Stimulated activated CD8-positive, alpha-beta memory T cell treated with anti-CD3 and anti-CD28 coated beads, Interleukin-7, amount 100 ng/mL, for 1 hour (primary cell): ENCODE data around the gene ZFYVE26.
"Not testable (repeated sequence)": the region's sequence is repeated elsewhere in the genome, so short reads cannot be mapped to it uniquely, and the experiment has no call there.

ENCODE experiments used
- DNase-seq, 2 donors: peaks; one replicate each; pipeline ENCODE4 v3.0.0-alpha.2; 2020; ENCODE audit warnings: low read depth in 2 of 2

Gene ZFYVE26

GRCh38 chr14:67816326-67817002 is at the start of gene ZFYVE26:
TSS of gene ZFYVE26 (minus strand) at chr14:67816590. CDS start at chr14:67815963, 627 bp downstream.
- peak; percentile 71 to 73 for DNase-seq

GRCh38 chr14:67863223-67863622 is 46.8 kb upstream of the ZFYVE26 start:
- no peak for DNase-seq

DNA sequence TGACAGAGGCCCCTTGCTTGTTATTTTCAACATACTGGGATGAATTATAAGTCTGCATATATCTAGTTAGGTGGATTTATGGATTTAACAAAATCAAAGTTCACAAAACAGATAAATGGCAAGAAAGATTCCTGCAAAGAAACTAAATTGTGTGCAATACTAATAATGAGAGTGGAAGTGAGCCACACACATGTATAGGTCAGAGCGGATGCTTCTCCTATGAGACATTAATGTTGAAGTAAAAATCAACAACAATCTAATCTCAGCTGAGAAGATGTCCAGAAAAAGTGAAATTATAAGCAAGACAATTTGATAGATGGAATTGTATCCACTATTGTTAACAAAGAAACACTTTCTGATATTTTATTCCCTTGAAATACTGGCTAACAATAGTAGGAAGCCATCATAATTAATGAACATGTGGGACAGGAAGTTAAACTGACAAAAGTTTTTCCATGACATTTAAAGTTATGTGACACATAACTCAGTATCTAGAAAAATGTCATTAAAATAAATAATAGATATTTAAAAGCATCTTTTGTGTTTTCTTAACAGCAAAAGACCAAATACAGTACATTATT is 42.9 kb upstream of the ZFYVE26 start:
- DNase-seq, result no peak

GRCh38 chr14:67857778-67858350 is 41.5 kb upstream of the ZFYVE26 start:
- DNase-seq, result no peak

- no peak for DNase-seq
These were observed 40.4 kb upstream of the ZFYVE26 start for GRCh38 chr14:67856827-67857226.

- no peak for DNase-seq
These were observed 37.3 kb upstream of the ZFYVE26 start for GRCh38 chr14:67853715-67854114.

DNA sequence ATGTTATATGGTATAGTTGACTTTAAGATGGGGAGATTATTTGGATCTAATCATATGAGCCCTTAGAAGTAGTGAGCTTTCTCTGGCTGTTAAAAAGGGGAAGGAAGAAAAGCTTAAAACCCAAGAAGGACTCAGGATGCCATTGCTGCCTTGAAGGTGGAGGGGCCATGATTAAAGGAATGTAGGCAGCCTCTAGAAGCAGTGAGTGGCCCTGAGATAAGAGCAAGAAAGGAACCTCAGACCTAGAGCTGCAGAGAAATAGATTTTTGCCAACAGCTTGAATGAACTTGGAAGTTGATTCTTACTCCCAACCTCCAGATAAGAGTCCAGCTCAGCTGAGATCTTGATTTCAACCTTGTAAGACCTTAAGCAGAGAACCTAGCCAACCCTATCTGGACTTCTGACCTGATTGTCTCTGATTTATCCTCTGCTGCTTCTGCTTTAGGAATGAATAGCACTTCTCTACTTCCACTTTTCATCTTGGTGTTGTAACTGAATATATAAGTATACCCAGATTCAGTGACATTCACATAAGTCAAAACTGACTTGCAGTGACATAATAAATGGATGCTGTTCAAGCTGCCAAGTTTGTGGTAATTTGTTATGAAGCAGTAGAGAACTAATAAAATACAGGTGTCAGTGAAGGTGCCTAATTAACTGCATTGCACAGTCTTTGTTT is 36.7 kb upstream of the ZFYVE26 start:
- no peak for DNase-seq

DNA sequence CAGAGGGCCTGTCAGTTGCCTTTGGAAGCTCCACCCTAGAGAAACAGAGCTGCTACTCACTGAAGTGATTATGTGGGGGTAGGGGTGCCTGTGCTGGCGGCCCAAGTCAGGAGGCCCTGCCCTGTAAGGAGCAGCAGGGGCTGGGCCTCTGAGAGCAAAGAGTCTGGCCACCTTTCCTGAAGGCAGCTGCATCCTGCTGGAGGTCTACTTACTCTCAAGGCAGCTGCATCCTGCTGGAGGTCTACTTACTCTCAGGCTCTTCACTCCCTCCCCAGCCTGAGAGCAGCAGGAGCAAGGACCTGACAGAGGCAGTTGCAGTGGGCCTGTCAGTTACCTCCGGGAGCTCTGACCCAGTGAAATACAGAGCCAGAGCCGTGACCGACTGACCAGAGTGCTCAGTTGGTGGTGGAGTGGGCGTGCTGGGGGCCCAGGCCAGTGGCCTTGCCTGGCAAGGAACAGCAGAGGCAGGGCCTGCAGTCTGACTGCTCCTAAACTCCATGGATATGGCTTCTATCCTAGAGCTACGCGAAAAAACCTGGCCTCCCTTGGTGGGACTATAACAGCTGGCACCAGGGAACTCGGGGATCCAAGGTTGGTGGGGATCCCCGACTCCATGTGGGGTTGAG is 35.5 kb upstream of the ZFYVE26 start:
- DNase-seq, result no peak

GRCh38 chr14:67850066-67850830 is 33.9 kb upstream of the ZFYVE26 start:
- DNase-seq, result no peak

DNA sequence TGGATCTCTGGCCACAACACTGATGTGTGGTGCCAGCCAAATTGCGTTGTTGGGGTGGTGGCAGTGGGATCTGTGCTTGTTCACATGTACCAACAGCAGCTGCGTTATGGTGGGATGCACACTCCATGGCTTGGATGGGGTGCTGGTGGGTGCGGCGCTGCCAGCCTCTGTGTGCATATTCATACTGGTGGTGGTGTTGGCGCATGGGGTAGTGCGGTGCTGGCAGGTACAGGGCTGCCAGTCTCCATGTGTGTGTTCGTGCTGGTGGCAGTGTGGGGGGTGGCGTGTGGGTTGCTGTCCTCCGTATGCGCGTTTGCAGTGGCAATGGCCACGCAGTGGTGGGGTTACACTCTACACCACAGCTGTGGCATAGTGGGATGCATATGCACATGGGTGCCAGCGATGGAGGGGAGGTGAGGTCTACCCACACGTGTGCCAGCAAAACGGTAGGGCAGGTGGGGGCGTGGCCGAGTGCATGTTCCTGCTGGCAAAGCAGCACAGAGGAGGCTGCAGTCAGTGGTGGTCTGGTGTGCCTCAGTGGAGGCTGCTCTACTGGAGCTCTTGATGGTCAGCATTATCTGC is 29.7 kb upstream of the ZFYVE26 start:
- no peak for DNase-seq

GRCh38 chr14:67837011-67837624 is 20.7 kb upstream of the ZFYVE26 start:
- DNase-seq, result peak in 1 of 2 donors; percentile 24

DNA sequence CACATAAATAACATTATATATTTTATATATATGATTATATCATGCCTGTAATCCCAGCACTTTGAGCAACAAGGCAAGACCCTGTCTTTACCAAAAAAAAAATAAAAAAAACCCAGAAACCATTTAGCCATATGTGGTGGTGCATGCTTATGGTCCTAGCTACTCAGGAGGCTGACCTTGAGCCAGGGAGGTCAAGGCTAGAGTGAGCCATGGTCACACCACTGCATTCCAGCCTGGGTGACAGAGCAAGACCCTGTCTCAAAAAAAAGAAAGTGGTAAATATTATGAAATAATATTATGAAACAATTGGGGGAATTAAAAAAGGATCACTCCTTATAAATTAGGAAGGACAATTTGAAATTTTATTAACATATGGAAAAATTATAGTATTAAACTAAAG is 19.2 kb upstream of the ZFYVE26 start:
- DNase-seq, result no peak

DNA sequence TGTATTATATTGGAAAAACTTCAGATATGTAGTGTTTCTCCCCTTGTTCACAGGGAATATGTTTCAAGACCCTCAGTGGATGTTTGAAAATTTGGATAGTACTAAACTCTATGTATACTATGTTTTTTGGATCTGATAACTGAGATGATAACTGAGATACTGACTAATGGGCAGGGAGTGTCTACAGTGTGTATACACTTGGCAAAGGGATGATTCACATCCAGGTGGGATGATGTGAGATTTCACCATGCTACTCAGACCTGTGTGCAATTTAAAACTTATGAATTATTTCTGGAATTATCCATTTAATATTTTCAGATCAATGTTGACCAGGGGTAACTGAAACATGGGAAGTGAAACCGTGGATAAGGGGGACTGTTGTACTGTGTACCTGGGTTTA is 17.0 kb upstream of the ZFYVE26 start:
- no peak for DNase-seq

GRCh38 chr14:67831113-67831512 is 14.7 kb upstream of the ZFYVE26 start:
- no peak for DNase-seq

- no peak for DNase-seq
These were observed 4.7 kb upstream of the ZFYVE26 start for GRCh38 chr14:67821121-67821520.

DNA sequence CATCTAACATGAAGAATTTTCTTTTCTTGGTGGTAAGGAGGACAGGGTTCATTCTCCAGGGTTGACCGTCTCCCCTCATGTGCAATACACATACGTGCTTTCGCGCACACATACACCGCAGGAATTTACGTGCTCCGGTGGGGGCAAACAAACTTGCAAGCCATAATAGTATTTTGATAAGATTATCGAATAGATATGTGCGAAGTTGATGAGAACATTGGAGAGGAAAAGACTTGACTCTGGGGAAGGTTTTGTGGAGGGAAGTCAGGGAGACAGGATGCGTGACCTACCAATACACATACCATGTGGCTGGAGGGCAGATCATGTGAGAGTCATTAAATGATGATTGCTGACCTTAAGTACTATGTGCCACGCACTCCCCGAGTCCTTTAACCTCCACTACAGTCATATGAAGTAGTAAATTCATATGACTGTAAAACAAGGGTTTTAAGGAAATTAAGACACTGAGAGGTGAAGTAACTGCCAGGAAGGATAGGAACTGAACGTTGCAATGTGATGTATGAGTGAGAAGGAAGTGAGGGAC is 4.1 kb upstream of the ZFYVE26 start:
- DNase-seq, result no peak

DNA sequence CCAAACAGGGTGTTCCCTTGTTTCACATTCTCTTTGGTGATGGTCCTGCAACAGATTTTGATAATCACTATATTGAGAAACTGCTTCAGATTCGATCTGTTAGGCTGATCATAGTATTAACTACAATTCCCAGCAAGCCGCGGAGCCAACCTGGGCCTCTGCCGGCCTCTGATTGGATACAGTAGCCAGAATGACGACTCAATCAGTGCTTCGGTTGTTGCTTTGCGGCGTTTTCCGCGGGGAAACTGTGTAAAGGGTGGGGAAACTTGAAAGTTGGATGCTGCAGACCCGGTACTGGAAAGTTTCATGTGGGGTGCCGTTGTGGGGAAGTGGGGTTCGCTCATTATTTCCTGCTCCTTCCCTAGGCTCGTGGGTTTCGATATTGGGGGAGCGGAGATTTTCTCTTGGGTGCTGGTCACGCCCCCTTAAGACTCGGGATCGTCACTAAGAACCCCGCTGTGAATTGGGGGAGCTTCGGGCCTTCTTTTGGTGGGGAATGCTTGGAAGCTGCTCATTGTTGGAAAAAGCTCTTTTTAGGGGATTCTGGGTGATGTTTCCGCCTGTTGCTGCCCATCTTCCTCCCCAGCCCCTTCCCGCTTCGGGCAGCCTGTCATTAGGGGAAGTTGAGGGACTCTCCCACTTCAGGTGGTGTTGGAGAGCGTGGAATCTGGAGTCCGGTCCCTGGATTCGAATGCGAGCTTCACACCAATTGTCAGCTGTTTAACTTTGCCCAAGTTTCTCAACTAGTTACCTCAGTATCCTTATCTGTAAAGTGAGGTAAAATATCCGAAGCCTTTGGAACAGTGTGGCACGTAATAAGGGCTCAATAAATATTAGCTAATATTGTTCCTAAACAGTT is 3.4 kb upstream of the ZFYVE26 start, which contains the start of gene RAD51B:
Gene RAD51B (plus strand): TSS at position 217 of the 859 bp plus-strand sequence.
- peak; percentile 70 to 74 for DNase-seq

GRCh38 chr14:67818476-67818875 is 2.1 kb upstream of the ZFYVE26 start:
- DNase-seq, result not testable (repeated sequence)

- no peak for DNase-seq
These were observed 1.5 kb upstream of the ZFYVE26 start for GRCh38 chr14:67817750-67818438.
